Spleen (tissue), 11 donors: Measurements from ENCODE around the gene MFN2. TPM values are rescaled to one million over a fixed set of nuclear protein-coding genes. Genes with fewer than 3 reads are reported as not detected.

Experiments used
- DNase-seq: peaks from one replicate; pipeline ENCODE4 v3.0.0-alpha.2; 2020
- H3K27ac ChIP-seq, 8 donors: fragments of 200-600 bp; sonication (generic) in 7 of 8; 1 replicate in 4 of 8; 2 replicates in 4 of 8; pipeline versions ENCODE4 v1.5.0 to v1.8.0; 2016 to 2021; ENCODE audit warnings: inconsistent platforms in 4 of 8, mild to moderate bottlenecking in 4 of 8, moderate library complexity in 1 of 8
- H3K27me3 ChIP-seq, 7 donors: fragments of 200-600 bp; sonication (generic) in 6 of 7; replicated peaks in 1 of 7; 1 replicate in 4 of 7; 2 replicates in 3 of 7; pipeline versions ENCODE4 v1.5.0 to v1.8.0; 2016 to 2021; ENCODE audit warnings: inconsistent platforms in 3 of 7, mild to moderate bottlenecking in 1 of 7
- H3K36me3 ChIP-seq, 6 donors: fragments of 200-600 bp; sonication (generic) in 5 of 6; 1 replicate in 4 of 6; 2 replicates in 2 of 6; pipeline versions ENCODE4 v1.5.0 to v1.8.0; 2016 to 2021; ENCODE audit warnings: inconsistent platforms in 2 of 6
- H3K4me1 ChIP-seq, 6 donors: fragments of 200-600 bp; sonication (generic) in 5 of 6; 1 replicate in 3 of 6; 2 replicates in 3 of 6; pipeline versions ENCODE4 v1.5.0 to v1.8.0; 2016 to 2021; ENCODE audit warnings: inconsistent platforms in 3 of 6
- H3K4me3 ChIP-seq, 8 donors: fragments of 200-600 bp; sonication (generic) in 7 of 8; 1 replicate in 4 of 8; 2 replicates in 4 of 8; pipeline versions ENCODE4 v1.5.0 to v1.8.0; 2016 to 2021; ENCODE audit warnings: inconsistent platforms in 4 of 8, mild to moderate bottlenecking in 4 of 8, moderate library complexity in 2 of 8
- H3K9me3 ChIP-seq, 8 donors: fragments of 200-600 bp; sonication (generic) in 7 of 8; 1 replicate in 4 of 8; 2 replicates in 4 of 8; pipeline versions ENCODE4 v1.5.0 to v1.8.0; 2016 to 2021; ENCODE audit warnings: inconsistent platforms in 4 of 8
- CTCF ChIP-seq, 11 experiments: fragments of 200-600 bp in 7 of 11; fragments of 450-650 bp in 4 of 11; sonication (generic) in 4 of 11; IDR thresholded peaks in 8 of 11; conservative IDR thresholded peaks in 3 of 11; 1 replicate in 7 of 11; 2 replicates in 4 of 11; pipeline versions ENCODE4 v1.4.0 to v1.8.0; 2016 to 2021; ENCODE audit warnings: antibody characterized with exemption in 11 of 11, inconsistent platforms in 4 of 11, mild to moderate bottlenecking in 1 of 11
- POLR2A ChIP-seq, 3 donors: fragments of 450-650 bp; IDR thresholded peaks; one replicate each; pipeline ENCODE4 v1.5.1; 2017; ENCODE audit warnings: antibody characterized with exemption in 3 of 3, mild to moderate bottlenecking in 1 of 3
- POLR2AphosphoS5 ChIP-seq, 3 donors: sonication (generic); formaldehyde crosslinking; IDR thresholded peaks; one replicate each; pipeline ENCODE4 v1.5.1; 2017; ENCODE audit warnings: antibody characterized with exemption in 3 of 3
- WGBS, 5 donors: extraction: QIAGEN DNeasy Blood & Tissue Kit in 3 of 5; methylation state at CpG; one replicate each; pipeline versions ENCODE4 v1.1.5 to v1.1.7; 2013 to 2018; 5-methylcytosine and 5-hydroxymethylcytosine counted together
- intact Hi-C: fragments of 100-400 bp; cut with DNase I; formaldehyde crosslinking; loops from one replicate; pipeline ENCODE4 v1.15.0; 2023; ENCODE audit warnings: low total_unique reads
- polyA plus RNA-seq, 3 donors: library from polyadenylated mRNA; stranded (reverse); fragments of 200-250 nt; gene quantifications; one replicate each; pipeline ENCODE4 v1.2.1, GENCODE V29; 2013
- total RNA-seq, 7 donors: library from RNA; depleted of rRNA in 3 of 7; stranded (reverse); fragments of >200 nt in 3 of 7; fragmentation: NEBNext Ultra II Directional in 4 of 7; extraction: Animal tissue kit (Norgen Biotek cat#: 25700) in 4 of 7; gene quantifications; one replicate each; pipeline versions ENCODE4 v1.1.0 to v1.2.1, GENCODE V29; 2016 to 2021
- donor health status: healthy with polysubstance abuse.
- donor health status: DM: no; HTN: no; CAD: no; lungs with moderate emphysema.
- donor health status: DM: no; HTN: no; CAD: no.
- donor health status: Bipolar disorder and iron deficiency.
- donor health status: healthy.
- donor health status: DM: no; HTN: no; CAD: no.
- donor health status: DM: yes; HTN: yes; CAD: no.

MFN2 gene
- total and polyA plus RNA-seq, 10 donors: 14.8 to 69.6 (median 60.5) TPM

DNA sequence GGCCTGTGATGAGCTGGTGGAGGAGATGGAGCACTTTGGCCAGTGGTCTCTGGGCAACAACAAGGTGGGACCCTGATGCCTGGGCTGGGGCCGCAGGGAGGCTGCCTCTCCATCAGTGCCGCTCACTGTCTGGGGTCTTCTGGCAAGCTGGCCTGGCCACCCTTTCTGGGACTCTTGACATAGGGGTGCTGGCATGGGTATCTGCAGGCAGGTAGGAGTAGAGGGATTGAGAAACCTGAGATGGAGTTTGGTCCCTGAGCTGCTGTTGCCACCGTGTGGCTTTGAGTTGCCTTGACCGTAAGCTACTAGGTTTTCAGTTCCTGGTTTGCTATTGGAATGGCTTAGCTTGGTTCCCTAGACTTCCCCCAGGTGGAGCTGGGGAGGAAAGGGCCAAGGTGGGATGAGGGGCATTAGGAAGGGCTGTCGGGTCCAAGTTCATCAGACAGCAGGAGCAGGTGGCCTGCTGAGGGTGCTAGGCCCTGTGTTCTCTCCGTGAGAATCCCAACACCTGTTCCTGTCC lies 13.2 kb upstream of the MFN2 start:
- intact Hi-C loops: no loop called here
- Histone ChIP-seq H3K36me3 (peaks cover 0 to 94% (median 27%) of the 10 kb centered on the region in 6 donors), H3K27me3 (no peaks in the 10 kb centered on the region), H3K9me3 (no peaks in the 10 kb centered on the region), H3K4me3 (no peak overlapping the region), H3K27ac (peak overlapping the region in 1 of 8 donors; percentile 11), H3K4me1 (no peaks in the 10 kb centered on the region)
- TF ChIP-seq POLR2A (IDR thresholded peaks at IDR 0.05) (no peak), POLR2AphosphoS5 (IDR thresholded peaks at IDR 0.05) (peak in 1 of 3 donors; percentile 18), CTCF (IDR thresholded peaks at IDR 0.05 in 8 of 11, conservative IDR thresholded peaks at IDR 0.05 in 3 of 11) (peak in 7 of 11 experiments; percentile 8 to 42 (median 33))
- WGBS, 5 donors: 61 to 77% (median 69%) methylated on average over 4 to 6 of the region's 6 CpGs
- no peak for DNase-seq

DNA sequence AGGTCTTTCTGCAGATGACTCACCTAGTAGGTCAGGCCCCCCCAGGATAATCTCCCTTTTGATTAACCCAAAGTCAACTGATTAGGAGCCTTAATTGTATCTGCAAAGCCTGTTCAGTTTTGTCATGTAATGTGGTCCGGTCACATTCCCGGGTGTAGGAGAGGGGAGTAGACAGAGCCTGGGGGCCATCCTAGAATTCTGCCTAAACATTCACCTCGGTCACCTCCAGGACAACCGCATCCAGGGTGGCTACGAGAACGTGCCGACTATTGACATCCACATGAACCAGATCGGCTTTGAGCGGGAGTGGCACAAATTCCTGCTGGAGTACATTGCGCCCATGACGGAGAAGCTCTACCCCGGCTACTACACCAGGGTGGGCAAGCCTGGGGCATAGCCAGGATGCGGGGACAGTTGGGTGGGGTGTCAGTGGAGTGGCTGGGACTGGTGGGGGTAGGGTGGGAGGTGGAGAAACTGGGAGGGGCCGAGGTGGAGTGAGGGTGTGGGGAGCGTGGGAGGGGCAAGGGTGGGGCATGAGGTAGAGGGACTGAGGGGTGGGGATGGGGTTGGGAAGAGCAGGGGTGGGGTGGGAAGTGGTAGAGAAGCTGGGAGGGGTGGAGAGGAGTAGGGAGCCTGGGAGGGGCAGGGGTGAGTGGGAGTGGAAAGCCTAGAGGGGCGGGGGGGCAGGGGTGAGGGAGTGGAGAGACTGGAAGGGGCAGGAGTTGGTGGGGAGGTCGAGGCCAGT lies 9.6 kb upstream of the MFN2 start:
- TF ChIP-seq POLR2AphosphoS5 (IDR thresholded peaks at IDR 0.05) (no peak), POLR2A (IDR thresholded peaks at IDR 0.05) (no peak)
- Histone ChIP-seq H3K27me3 (no peaks in the 10 kb centered on the region), H3K27ac (no peak overlapping the region), H3K9me3 (no peaks in the 10 kb centered on the region), H3K36me3 (peaks cover 0 to 94% (median 19%) of the 10 kb centered on the region in 6 donors), H3K4me3 (no peak overlapping the region), H3K4me1 (no peaks in the 10 kb centered on the region)
- no peak for DNase-seq
- 94 to 96% (median 95%) methylated on average over 15 to 17 of the region's 17 CpGs for WGBS, 5 donors
- intact Hi-C loops: no loop called here

DNA sequence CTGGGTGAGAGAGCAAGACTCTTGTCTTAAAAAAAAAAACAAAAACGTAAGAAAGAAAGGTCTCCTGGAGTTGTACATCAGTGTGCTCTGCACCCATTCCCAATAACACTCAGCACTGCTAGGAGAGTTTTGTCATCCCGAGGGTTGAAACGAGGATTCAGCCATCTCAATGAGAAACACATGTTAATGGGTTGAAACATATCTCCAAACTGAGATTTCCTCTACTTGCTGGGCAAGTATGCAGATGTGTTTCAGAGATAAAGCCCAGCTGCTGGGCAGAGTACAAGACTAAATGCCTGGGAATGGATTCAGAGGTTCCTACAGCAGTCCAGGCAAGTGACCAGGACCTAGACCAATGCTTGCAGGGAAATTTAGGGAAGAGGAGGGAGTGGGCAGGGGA lies 2.6 kb upstream of the MFN2 start:
- WGBS, 5 donors: 72 to 94% (median 79%) methylated on average over 3 of the region's 3 CpGs
- Histone ChIP-seq H3K27ac (peak overlapping the region in 1 of 8 donors; percentile 96), H3K4me3 (no peak overlapping the region), H3K9me3 (no peaks in the 10 kb centered on the region), H3K27me3 (no peaks in the 10 kb centered on the region), H3K36me3 (peaks cover 0 to 50% (median 21%) of the 10 kb centered on the region in 6 donors), H3K4me1 (peaks cover 23 to 48% (median 38%) of the 10 kb centered on the region in 6 donors)
- DNase-seq: no peak
- TF ChIP-seq POLR2A (IDR thresholded peaks at IDR 0.05) (no peak), CTCF (IDR thresholded peaks at IDR 0.05 in 8 of 11, conservative IDR thresholded peaks at IDR 0.05 in 3 of 11) (no peak), POLR2AphosphoS5 (IDR thresholded peaks at IDR 0.05) (no peak)
- intact Hi-C loops: no loop called here

DNA sequence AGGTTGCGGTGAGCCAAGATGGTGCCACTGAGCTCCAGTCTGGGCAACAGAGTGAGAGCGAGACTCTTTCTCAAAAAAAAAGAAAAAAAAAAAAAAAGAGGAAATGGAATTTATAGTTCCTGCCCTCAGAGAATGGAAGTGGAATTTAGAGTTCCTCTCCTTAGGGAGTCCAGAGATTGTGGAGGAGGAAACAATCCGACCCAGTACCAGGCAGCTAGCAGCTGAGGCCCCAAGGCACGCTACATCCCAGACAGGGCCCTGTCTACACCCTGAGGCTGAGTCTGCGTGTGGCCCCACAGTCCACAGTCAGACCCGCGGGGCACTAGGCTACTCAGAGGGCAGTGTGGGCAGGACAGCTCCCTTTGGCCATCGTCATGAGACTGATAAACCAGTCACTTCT lies 1.9 kb upstream of the MFN2 start:
- no peak overlapping the region for H3K4me3 ChIP-seq
- peaks cover 23 to 55% (median 42%) of the 10 kb centered on the region in 6 donors for H3K4me1 ChIP-seq
- H3K27me3 ChIP-seq: no peaks in the 10 kb centered on the region
- peaks cover 0 to 50% (median 27%) of the 10 kb centered on the region in 6 donors for H3K36me3 ChIP-seq
- peak overlapping the region in 3 of 8 donors; percentile 28 to 96 (median 62) for H3K27ac ChIP-seq
- TF ChIP-seq POLR2AphosphoS5 (IDR thresholded peaks at IDR 0.05) (peak in 1 of 3 donors; percentile 23), CTCF (IDR thresholded peaks at IDR 0.05 in 8 of 11, conservative IDR thresholded peaks at IDR 0.05 in 3 of 11) (no peak), POLR2A (IDR thresholded peaks at IDR 0.05) (no peak)
- no peaks in the 10 kb centered on the region for H3K9me3 ChIP-seq
- intact Hi-C loops: no loop called here
- 75 to 87% (median 77%) methylated on average over 6 to 8 of the region's 8 CpGs for WGBS, 5 donors
- DNase-seq: no peak
